Measurements from ENCODE around the gene DOCK7.

- TF ChIP-seq EZH2 (IDR thresholded peaks at IDR 0.05; ENCODE audit: insufficient read depth, poor library complexity, severe bottlenecking) = no peak
- TF ChIP-seq EZH2phosphoT487 (IDR thresholded peaks at IDR 0.05; ENCODE audit: insufficient read depth, low read depth) = no peak
These were observed 1.4 kb downstream of the DOCK7 start for GRCh38 chr1:62686822-62687221.

Measured in GM23248 (cell line).